ENCODE measurements around the gene PPCDC. TPM values are rescaled to one million over a fixed set of nuclear protein-coding genes. Genes with fewer than 3 reads are reported as not detected.

PPCDC gene
- total RNA-seq, 1 donor from 2014 or later: 11.5 TPM

GRCh38 chr15:75043509-75044257 lies 20.3 kb downstream of the PPCDC start:
- DNase-seq (ENCODE audit: low spot score): peak; percentile 97

DNA sequence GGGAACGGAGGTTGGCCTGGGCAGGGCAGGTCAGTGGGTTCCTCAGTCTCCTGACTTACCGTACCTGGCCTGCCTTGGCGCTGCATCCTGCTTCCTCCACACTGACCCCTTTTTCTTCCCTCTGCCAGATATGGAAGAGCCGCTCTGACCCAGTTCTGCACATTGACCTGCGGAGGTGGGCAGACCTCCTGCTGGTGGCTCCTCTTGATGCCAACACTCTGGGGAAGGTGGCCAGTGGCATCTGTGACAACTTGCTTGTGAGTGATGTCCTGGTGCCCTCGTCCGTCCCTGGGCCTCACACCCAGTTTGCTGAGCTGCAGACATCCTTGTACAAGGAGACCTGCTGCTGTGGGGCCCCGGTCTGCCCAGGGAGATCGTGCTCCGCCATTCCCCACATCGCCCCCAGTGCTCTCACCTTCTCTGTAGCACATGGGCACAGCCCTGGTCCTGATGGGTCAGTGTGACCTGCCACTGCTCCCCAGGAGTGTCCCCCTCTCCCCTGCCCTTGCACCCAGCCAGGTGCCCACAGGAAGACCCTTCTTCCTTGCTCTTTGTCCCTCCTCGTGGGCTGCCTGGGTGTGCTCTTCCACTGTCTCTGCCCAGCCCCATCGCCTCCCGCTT lies 21.0 kb downstream of the PPCDC start:
- DNase-seq (ENCODE audit: low spot score): no peak

DNA sequence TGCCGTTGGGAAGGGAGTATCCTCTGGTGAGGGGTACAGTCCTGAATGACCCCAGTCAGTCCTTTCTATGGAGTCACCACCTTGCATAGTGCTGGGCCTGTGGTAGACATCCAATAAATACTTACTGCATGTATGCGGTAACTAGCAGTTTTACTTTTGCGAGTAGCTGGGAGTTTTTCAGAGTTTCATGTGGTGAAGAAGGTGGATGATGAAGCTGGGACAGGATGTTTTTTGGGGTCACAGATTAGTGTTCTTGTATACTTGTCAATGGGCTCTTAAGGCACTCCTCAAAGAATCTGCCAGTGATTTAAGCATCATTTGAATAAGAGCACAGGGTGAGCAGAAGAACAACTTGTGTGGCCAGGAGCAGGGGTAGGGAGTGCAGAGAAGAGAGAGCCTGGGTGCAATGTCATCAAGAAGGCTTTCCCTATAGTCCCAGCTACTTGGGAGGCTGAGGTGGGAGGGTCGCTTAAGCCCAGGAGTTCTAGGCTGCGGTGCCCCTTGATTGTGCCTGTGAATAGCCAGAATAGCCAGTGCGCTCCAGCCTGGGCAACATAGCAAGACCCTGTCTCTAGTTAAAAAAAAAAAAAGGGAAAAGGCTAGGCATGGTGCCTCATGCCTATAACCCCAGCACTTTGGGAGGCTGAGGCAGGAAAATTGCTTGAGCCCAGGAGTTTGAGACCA lies 22.1 kb downstream of the PPCDC start:
- DNase-seq (ENCODE audit: low spot score): no peak

- DNase-seq (ENCODE audit: low spot score): no peak
Observed at GRCh38 chr15:75048394-75048793, 25.0 kb downstream of the PPCDC start.

DNA sequence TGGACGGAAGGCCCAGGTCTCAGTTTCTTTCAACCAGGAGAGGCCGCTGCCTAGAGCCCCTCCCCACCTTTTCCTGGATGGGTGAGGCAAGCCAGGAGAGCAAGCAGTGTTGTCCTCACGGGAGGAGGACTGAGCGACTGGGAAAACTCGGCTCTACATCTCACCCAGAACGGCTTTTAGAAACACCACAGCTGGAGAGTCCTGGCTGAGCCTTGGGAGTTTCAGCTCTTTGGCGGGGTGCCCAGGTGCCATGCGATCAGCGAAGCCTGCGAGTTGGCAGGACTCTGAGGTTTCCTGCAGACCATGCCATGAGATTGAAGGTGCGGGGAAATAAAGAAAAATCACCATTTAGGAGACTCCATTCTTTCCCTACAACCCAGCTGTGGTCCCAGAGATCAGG lies 26.0 kb downstream of the PPCDC start:
- no peak for DNase-seq (ENCODE audit: low spot score)

DNA sequence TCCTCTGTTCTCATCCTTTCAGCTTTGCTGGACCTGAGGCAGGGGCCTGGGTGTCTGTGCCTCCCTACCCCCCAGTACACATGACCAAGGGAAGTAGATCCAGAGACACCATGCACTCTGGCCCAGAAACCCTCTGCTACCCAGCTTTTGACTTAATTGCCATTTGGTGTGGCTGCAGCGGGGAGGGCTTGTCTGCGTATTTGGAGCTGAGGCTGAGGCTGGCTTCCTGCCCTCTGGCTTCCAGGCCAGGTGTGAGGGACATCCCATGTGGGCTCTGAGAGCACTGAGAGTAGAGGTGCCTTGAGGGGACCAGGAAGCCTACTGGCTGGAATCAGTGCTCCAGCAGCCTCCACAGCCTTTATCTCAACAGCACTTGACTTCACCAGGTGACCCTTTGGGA lies 26.9 kb downstream of the PPCDC start:
- no peak for DNase-seq (ENCODE audit: low spot score)

DNA sequence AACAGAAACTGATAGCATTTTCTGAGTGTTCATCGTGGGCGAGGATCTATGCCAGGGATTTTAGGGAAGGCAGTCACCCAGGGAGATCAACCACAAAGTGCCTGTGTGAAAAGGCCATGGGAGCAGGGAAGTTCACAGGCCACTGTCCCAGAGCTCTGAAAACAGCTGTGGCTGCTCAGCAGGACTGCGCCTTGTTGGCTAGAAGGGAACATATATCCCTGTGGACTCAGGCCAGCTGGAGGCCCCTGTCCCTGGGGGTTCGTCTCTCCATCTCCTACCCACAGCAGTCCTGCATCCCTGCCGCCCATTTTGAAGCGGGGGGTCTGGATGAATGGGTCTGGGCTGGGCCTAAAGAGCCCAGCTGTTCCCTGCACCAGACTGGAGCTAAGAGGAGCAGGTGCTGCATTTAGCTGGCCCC lies 27.8 kb downstream of the PPCDC start:
- DNase-seq (ENCODE audit: low spot score): no peak

DNA sequence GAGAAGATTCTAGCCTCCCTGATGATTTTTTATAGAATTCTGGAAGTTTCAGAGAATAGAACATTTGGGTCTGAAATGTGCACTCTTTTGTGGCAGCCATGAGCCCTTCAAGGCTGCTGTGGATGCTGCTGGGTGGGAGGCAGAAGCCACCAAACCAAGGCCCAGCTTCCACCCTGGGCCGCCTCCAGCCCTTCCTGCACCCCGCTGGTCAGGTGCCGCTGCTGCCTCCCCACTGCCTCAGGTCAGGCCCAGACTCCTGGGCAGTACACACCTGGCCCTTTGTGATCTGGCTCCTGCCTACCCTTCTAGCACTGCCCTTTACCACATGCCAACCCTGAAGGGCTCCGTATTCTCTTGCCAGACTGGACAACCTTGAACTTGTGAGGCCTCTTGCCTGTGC lies 28.3 kb downstream of the PPCDC start:
- DNase-seq (ENCODE audit: low spot score): no peak

DNA sequence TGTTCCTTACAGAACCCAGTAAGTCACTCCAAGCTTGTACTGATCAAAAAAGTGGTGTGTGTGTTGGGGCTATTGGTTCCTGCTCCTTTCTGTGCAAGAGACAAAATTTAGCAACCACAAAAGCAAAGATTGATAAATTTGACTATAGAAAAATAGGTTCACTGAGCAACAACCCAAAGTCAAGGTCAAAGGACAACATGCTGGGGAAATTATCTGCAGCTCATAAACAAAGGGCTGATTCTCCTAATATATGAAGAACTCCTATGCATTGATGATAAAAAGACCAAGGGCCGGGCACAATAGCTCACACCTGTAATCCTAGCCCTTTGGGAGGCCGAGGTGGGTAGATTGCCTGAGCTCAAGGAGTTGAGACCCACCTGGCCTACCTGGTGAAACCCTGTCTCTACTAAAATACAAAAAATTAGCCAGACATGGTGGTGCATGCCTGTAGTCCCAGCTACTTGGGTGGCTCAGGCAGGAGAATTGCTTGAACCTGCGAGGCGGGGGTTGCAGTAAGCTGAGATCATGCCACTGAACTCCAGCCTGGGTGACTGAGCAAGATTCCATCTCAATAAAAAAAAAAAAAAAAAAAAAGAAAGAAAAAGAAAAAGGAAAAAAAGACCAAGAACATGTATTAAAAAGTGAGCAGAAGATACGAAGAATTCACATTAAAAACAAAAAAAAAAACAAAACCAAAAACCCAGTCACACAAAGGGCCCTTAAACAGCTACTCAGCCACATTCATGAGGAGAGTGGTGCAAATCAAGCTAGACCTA lies 29.8 kb downstream of the PPCDC start:
- no peak for DNase-seq (ENCODE audit: low spot score)

GRCh38 chr15:75053748-75054125 lies 30.3 kb downstream of the PPCDC start:
- no peak for DNase-seq (ENCODE audit: low spot score)

DNA sequence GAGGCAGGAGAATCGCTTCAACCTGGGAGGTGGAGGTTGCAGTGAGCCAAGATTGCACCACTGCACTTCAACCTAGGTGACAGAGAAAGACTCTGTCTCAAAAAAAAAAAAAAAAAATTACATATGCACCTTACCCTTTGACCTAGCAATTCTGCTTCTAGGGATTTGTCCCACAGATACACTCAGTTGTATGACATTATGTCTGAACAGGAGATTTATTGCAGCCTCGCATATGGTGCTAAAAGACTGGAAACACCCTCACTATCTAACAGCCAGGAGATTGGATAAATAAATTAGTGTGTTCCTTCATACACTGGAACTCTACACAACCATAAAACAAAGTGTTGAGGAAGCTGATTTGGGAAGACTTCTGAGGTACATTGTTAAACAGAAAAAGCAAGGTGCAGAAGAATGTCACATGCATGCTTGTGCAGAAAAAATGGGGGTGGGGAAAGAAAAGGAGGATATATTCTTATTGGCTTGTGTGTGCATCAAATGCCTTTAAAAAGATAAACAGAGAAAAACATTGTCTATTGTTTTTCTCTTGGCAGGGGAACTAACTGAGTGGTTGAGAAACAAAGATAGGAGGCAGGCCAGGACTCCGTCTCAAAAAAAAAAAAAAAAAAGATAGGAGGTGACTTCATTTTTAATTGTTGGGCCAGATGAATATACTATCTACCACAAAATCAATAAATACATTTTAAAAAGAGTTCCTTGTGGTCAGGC lies 30.9 kb downstream of the PPCDC start:
- no peak for DNase-seq (ENCODE audit: low spot score)

GRCh38 chr15:75056036-75056435 lies 32.6 kb downstream of the PPCDC start:
- DNase-seq (ENCODE audit: low spot score): no peak

DNA sequence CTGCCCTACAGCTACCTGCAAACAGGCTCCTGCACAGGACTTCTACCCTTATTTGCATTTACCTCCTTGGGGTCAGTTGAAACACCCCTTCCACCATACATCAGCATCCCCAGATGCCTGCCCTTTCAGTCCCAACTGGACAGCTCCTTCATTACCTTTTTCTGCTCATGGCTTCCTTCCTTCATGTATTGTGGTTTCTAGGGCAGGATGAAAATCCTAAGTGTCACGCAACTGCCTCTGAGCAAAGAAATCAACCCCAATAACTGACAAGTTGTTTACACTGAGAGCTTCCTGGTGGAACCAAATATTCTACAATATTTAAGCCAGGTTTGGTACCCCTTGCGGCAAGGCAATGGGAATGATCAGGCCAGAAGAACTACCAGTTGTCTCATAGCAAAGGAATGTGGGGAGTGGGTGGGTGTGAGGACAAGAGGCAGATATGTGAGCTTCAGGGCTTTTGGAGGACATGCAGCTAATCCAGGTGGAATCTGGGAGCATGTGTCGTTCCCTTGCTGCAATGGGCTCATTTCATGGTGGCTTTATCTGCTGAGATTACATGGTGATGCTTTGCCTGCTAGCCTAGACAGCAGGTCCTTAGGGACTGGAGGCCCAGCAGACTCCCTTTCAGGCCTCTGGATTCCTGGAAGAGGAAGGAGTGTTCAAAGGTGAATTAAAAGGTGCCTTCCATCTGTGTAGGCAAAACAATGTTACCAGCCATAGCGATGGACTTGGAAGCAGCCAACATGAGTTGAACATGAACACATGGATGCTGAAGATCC lies 34.9 kb downstream of the PPCDC start:
- peak; percentile 5 for DNase-seq (ENCODE audit: low spot score)

DNA sequence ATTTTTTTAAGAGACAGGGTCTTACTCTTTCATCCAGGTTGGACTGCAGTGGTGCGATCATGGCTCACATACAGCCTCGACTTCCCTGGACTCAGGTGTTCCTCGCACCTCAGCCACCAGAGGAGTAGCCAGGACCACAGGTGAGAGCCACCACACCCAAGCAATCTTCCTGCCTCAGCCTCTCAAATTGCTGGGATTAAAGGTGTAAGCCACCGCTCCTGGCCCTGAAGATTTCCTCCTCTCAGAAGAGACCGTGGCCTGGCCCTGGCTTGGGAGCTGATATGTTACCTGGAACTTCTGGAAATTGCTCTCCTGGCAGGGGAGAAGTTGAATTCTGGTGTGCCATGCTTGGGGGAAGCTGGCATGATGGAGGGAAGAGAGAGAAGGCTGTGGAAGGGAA lies 36.2 kb downstream of the PPCDC start:
- peak; percentile 24 for DNase-seq (ENCODE audit: low spot score)

GRCh38 chr15:75061272-75061671 lies 37.9 kb downstream of the PPCDC start:
- DNase-seq (ENCODE audit: low spot score): no peak

DNA sequence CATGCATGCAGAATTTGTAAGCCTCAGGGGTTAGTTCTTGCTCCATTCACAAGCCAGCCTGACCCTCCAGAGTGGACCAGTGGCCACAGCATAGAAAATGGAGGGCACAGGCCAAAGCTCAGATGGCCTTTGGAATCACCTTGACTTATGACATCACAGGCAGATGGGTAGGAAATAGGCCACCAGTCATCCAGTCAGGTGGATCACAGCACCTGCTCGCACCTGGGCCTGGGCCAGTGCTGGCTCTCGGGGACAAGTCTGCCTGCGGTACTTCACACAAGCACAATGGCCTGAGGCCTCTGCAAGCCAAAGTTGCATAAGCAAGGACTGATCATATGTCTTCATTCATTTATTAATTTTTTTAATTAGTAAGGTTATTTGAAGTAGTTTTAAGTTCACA lies 39.3 kb downstream of the PPCDC start:
- peak; percentile 69 for DNase-seq (ENCODE audit: low spot score)

- DNase-seq (ENCODE audit: low spot score): no peak
Observed at GRCh38 chr15:75063338-75063737, 39.9 kb downstream of the PPCDC start.

DNA sequence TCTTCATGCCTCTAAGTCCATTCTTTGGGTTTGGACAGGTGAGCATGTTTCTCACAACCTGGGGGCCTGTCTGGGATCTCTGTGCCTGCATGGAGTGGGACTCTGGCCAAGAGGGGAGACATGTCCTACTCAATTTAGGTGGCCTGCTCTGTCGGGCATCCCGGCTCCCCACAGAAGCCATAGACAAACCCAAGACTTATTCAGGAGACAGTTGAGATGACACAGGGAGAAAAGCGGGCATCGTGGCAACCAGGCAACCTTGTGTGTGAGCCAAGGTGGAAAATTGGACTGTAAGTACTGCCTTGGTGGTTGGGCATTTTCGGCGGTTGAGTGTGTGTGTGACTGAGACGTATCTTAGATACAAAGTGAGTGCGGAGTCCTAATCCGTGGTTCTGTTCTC lies 40.5 kb downstream of the PPCDC start:
- DNase-seq (ENCODE audit: low spot score): peak; percentile 60

- no peak for DNase-seq (ENCODE audit: low spot score)
Observed at GRCh38 chr15:75064846-75065245, 41.5 kb downstream of the PPCDC start.

DNA sequence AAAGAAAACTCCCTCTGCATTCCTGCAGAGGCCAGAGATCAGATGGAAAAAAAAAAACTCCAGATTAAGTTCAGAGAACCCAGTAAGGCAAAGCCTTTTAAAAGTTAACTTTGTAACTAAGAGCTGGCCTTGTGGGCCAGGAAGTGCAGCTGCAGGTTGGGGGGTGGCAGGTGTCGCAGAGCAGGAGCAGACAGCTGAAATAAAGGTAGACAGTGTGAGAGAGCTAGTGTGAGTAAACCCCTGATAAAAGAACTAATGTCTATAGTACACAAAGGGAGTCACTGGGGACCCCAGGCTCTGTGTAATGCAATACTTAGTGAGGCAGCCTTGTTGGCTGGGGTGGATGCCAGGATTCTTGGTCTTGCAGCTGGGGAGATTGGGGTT lies 42.1 kb downstream of the PPCDC start:
- no peak for DNase-seq (ENCODE audit: low spot score)

Measured in mesenteric fat pad (tissue), 1 donor.